HG03159 (cell line): ENCODE measurements around the gene PLD1.
"Not testable (repeated sequence)": the region's sequence is repeated elsewhere in the genome, so short reads cannot be mapped to it uniquely, and the experiment has no call there.

Experiments
- ATAC-seq: cut with Tn5 transposase; IDR thresholded peaks from one replicate; pipeline ENCODE4 v1.9.1; 2021; ENCODE audit warnings: mild to moderate bottlenecking, moderate library complexity; ENCODE audit not compliant: unreplicated experiment

PLD1 gene

GRCh38 chr3:171574556-171575240 is 235.6 kb downstream of the PLD1 start:
- ATAC-seq, result no peak

DNA sequence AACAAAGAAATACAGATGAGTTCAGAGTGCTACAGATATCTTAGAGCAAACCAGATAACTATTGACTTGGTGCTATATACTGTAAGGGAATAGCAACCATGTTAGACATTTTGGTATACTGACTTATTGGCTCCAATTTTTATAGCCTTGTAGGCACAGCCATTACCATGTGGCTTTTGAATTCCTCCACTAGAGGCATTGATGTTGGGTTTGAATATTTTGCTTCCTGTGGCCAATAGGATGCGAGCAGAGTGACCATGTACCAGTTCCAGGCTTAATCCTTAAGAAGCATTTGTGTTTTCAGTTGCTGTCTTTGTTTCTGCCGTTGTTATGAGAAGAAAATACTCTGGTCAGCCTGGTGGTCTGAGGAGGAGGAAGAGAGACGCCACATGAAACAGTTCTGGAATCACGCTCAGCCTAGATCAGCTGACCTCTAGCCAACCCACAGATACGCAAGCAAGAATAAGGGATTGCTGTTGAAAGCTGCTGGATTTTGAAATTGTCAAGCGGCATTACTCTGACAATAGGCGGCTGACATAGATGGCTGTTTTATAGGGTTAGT is 240.6 kb downstream of the PLD1 start:
- ATAC-seq, result no peak

DNA sequence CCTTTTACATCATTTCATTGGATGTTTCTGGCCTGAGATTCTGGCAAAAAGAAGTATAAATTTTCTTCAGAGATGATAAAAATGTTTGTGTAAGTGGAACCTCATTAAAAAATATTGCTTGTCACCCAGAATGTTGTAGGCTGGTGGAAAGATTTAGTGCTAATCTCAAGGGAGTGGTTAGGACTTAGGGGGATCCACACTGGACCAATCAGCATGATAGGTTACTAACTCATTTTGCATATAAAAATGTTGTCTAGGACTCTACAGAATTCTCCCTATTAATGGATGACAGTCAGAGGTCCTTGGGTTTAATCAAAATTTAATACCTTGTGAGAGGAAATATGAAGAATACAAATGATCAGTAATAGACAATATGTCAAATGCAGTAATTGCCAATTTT is 241.5 kb downstream of the PLD1 start:
- no peak for ATAC-seq

GRCh38 chr3:171566803-171567422 is 243.4 kb downstream of the PLD1 start:
- ATAC-seq, result no peak

- ATAC-seq, result no peak
Observed at GRCh38 chr3:171565481-171566058, 244.7 kb downstream of the PLD1 start.

GRCh38 chr3:171564748-171565480 is 245.4 kb downstream of the PLD1 start:
- ATAC-seq, result no peak

DNA sequence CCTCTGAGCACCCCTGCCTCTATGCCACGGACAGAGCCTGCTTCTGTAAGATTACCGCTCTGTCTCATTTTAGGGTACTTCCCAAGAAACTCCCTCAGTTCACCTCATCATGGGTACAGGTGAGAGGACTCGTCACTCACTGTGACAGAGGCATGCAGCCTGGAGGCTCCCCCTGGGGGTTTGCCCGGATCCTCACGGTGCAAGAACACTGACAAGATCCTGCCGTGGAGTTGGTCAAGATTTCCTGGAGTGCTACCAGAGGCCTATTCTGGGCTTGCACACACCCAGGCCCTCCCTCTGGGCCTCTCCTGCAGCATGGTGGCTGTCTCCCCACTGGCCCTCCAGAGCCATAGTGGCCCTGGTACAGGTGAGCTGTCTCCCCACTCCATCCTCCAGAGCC is 247.0 kb downstream of the PLD1 start:
- no peak for ATAC-seq

- ATAC-seq, result not testable (repeated sequence)
Observed at GRCh38 chr3:171562459-171562858, 247.8 kb downstream of the PLD1 start.

GRCh38 chr3:171561596-171562323 is 248.5 kb downstream of the PLD1 start:
- no peak for ATAC-seq

DNA sequence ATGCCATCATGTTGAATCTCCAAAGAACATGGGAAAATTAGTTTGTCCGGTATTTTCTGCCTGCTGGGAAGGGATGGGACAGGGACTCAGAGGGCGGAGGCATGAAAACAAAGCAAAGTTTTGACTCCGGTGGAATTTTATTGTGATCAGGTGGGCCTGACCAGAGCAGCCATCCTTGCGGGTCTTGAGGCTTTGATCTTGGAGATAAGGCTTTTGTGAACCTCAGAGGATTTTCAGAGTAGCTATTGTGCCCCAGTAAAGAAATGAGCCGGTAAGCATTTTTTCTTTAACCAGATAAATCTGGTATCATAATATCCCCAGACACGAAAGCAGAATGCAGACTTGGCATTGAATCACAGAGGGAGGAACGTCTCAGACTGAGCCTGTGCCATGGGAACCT is 250.7 kb downstream of the PLD1 start:
- ATAC-seq, result no peak

DNA sequence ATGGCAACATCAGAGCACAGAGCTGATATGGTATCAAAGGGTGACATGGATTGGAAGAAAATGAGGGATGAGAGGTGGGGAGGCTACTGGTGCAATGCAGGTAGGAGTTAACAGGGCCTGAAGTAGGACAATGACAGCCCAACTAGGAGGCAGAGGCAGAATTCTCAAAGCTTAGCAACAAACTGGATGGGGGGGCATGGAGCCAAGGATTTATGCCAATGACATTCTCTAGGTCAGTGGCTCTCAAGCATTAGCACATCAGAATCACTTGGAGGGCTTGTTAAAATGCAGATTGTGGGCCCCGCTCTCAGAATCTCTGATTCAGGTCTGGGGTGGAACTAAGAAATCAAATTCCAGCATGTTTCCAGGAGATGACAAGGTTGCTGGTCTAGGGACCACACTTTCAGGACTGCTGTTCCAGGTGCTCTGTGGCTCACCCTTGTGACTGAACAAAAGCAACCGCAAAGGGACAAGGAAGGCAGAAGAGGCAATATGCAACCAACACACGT is 252.0 kb downstream of the PLD1 start:
- no peak for ATAC-seq

- ATAC-seq, result no peak
Observed at GRCh38 chr3:171557173-171557572, 253.1 kb downstream of the PLD1 start.

- no peak for ATAC-seq
Observed at GRCh38 chr3:171556574-171557145, 253.6 kb downstream of the PLD1 start.

- no peak for ATAC-seq
Observed at GRCh38 chr3:171556148-171556547, 254.1 kb downstream of the PLD1 start.

- no peak for ATAC-seq
Observed at GRCh38 chr3:171553086-171553485, 257.2 kb downstream of the PLD1 start.

DNA sequence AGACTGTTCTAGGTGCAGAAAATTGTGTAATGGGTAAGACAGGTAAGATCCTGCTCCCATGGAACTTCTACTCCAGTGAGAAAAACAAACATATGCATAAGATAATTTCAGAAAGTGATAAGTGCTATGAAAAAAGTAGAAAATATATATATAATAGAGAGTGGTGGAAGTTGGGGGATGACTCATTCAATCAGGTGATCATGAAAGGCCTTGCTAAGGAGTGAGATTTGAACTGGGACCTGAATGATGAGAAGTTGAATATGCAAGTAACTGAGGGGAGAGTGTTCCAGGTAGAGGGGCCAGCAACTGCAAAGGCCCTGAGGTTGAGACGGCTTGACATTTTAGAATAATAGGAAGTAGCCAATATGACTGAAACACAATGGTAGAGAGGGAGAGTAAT is 257.8 kb downstream of the PLD1 start:
- no peak for ATAC-seq

GRCh38 chr3:171551296-171551695 is 259.0 kb downstream of the PLD1 start:
- ATAC-seq, result no peak
